Testis (tissue), 2 donors: ENCODE results near the gene KCNMB4.

Experiments
- CTCF ChIP-seq, 3 experiments: fragments of 450-650 bp in 2 of 3; fragments of 200-600 bp in 1 of 3; sonication (generic) in 1 of 3; IDR thresholded peaks; one replicate each; pipeline ENCODE4 v1.5.1; 2016 to 2019; ENCODE audit warnings: antibody characterized with exemption in 3 of 3, mild to moderate bottlenecking in 2 of 3, moderate library complexity in 1 of 3
- POLR2A ChIP-seq: fragments of 450-650 bp; IDR thresholded peaks from one replicate; pipeline ENCODE4 v1.6.1; 2017; ENCODE audit warnings: antibody characterized with exemption, mild to moderate bottlenecking, moderate library complexity

- no peak for TF ChIP-seq CTCF (IDR thresholded peaks at IDR 0.05)
- TF ChIP-seq POLR2A: no peak
Observed at GRCh38 chr12:70338531-70338930, 27.6 kb upstream of the KCNMB4 start.
